Lower leg skin (tissue), 4 donors: ENCODE data around the gene SLC22A23. TPM values are rescaled to one million over a fixed set of nuclear protein-coding genes. Genes with fewer than 3 reads are reported as not detected.
"Not testable (repeated sequence)": the region's sequence is repeated elsewhere in the genome, so short reads cannot be mapped to it uniquely, and the experiment has no call there.

Source experiments
- DNase-seq, 2 donors: peaks; one replicate each; pipeline ENCODE4 v3.0.0-alpha.2; 2019; ENCODE audit warnings: low spot score in 2 of 2
- H3K4me3 ChIP-seq: fragments of 200-600 bp; sonication (generic); 2 replicates; pipeline ENCODE4 v1.5.1; 2017; ENCODE audit warnings: mild to moderate bottlenecking, low read depth; ENCODE audit not compliant: poor library complexity, severe bottlenecking
- POLR2A ChIP-seq, 2 donors: fragments of 450-650 bp; IDR thresholded peaks; one replicate each; pipeline ENCODE4 v1.6.1; 2016 to 2017; ENCODE audit warnings: antibody characterized with exemption in 2 of 2, mild to moderate bottlenecking in 1 of 2, moderate library complexity in 1 of 2
- WGBS, 2 donors: methylation state at CpG; one replicate each; pipeline ENCODE4 v1.1.5; 2018; 5-methylcytosine and 5-hydroxymethylcytosine counted together
- intact Hi-C: fragments of 100-400 bp; cut with DNase I; formaldehyde crosslinking; loops from one replicate; pipeline ENCODE4 v1.15.0; 2023; ENCODE audit warnings: low total_unique reads
- total RNA-seq, 4 donors: library from RNA; depleted of rRNA; stranded (reverse); fragments of >200 nt; gene quantifications; one replicate each; pipeline ENCODE4 v1.1.0, GENCODE V29; 2016
- TF ChIP-seq, protein P1 (sequence below), 3 donors: fragments of 450-650 bp; IDR thresholded peaks; one replicate each; pipeline ENCODE4 v1.5.1; 2016; ENCODE audit warnings: antibody characterized with exemption in 3 of 3, mild to moderate bottlenecking in 3 of 3, moderate library complexity in 2 of 3

The SLC22A23 gene
- total RNA-seq, 4 donors from 2014 or later = 29.2 to 50.7 (median 43.2) TPM

GRCh38 chr6:3383525-3383924 is 73.3 kb downstream of the SLC22A23 start:
- intact Hi-C loops = no loop called here
- 51 to 53% methylated on average over 8 of the region's 8 CpGs for WGBS, 2 donors
- no peak overlapping the region for H3K4me3 ChIP-seq
- TF ChIP-seq, protein P1, sequence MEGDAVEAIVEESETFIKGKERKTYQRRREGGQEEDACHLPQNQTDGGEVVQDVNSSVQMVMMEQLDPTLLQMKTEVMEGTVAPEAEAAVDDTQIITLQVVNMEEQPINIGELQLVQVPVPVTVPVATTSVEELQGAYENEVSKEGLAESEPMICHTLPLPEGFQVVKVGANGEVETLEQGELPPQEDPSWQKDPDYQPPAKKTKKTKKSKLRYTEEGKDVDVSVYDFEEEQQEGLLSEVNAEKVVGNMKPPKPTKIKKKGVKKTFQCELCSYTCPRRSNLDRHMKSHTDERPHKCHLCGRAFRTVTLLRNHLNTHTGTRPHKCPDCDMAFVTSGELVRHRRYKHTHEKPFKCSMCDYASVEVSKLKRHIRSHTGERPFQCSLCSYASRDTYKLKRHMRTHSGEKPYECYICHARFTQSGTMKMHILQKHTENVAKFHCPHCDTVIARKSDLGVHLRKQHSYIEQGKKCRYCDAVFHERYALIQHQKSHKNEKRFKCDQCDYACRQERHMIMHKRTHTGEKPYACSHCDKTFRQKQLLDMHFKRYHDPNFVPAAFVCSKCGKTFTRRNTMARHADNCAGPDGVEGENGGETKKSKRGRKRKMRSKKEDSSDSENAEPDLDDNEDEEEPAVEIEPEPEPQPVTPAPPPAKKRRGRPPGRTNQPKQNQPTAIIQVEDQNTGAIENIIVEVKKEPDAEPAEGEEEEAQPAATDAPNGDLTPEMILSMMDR (IDR thresholded peaks at IDR 0.05) = no peak
- no peak for TF ChIP-seq POLR2A (IDR thresholded peaks at IDR 0.05)
- DNase-seq = peak in 1 of 2 donors; percentile 63

DNA sequence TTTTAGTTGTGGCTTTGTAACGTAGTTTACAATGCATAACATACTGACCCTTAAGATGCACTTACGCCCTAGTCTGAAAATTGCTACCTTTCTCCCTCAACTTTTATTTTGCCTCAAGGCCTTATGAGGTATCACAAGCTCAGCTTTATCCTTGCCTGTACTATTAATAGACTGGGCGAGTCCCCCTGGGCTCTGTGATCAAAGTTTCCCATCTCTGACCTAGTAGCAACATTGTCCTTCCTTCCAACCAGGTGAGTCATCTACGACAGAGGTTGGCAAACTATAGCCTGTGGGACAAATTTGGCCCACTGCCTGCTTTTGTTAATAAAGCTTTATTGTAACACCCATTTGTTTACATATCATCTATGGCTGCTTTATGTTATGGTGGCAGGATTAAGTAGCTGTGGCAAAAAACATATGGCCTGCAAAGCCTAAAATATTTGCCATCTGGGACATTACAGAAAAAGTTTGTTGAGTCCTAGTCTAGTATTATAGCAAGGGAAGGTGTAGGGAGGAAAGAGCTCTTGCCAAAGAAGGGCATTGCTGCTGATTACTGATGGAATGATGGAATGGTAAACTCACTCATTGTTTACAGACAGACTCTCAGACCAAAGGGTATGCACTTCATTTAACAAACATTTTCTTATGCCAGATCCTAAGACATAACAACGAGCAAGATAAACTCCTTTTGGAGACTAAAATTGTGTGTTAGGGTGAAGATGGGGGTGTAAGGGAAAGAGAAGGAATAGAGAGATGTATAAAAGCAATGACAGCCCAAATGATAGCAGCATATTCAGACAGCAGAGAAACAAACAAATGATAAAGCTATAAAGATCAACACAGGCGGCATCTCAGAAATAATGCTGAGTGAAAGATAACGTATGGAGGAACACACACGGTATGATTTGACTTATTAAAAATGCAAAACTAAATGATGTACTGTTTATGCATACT is 74.2 kb downstream of the SLC22A23 start:
- DNase-seq = no peak
- TF ChIP-seq, protein P1 (IDR thresholded peaks at IDR 0.05) = no peak
- no peak for TF ChIP-seq POLR2A (IDR thresholded peaks at IDR 0.05)
- H3K4me3 ChIP-seq = no peak overlapping the region
- intact Hi-C loops = no loop called here
- 74 to 78% methylated on average over 8 of the region's 8 CpGs for WGBS, 2 donors

GRCh38 chr6:3381233-3381921 is 75.5 kb downstream of the SLC22A23 start:
- no peak for DNase-seq
- WGBS, 2 donors = 53 to 62% methylated on average over 6 of the region's 6 CpGs
- TF ChIP-seq POLR2A (IDR thresholded peaks at IDR 0.05) = no peak
- no peak overlapping the region for H3K4me3 ChIP-seq
- intact Hi-C loops = no loop called here

DNA sequence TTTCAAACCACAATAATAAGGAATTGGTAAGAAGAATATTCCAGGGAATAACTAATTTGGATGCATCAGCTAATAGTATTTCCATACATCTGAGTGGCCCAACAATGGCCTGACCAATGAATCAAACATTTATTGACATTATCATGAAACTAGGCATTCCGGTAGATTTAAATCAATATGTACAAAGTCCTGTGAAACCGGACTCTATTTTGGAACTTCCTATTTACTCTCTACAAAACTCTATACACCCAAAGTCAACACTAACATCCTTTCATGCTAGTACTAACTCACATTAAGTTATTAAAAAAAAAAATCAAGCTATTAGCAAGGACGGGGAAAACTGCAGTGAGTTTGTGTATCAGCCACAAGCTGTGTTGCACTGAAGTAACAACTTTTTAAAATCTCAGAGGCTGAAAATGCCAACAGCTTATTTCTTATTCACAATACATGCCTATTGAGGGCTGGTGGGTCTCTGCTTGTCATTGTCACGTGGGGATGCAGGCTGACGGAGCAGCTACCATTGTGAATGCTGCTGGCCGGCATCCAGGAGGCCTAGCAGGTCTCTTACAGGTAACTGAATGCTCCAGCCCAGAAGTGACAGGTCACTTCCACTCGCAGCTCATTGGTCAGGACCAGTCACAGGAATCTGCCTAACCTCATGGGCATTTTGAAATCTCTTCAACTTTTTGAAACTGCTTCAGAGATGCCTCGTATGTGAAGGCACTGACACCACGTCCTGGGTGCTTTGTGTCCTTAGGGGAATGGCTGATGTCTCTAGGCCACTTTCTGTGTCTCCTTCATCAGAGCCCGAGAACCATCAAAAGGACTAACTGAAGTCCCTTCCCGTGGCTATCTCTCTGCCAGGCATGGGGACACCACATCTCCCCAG is 76.3 kb downstream of the SLC22A23 start:
- no peak overlapping the region for H3K4me3 ChIP-seq
- intact Hi-C loops = no loop called here
- DNase-seq = no peak
- WGBS, 2 donors = 89 to 92% methylated on average over 11 of the region's 11 CpGs
- TF ChIP-seq POLR2A (IDR thresholded peaks at IDR 0.05) = no peak
- TF ChIP-seq, protein P1 (IDR thresholded peaks at IDR 0.05) = no peak

GRCh38 chr6:3379482-3380060 is 77.3 kb downstream of the SLC22A23 start:
- DNase-seq = no peak
- TF ChIP-seq, protein P1 (IDR thresholded peaks at IDR 0.05) = no peak
- no peak for TF ChIP-seq POLR2A (IDR thresholded peaks at IDR 0.05)
- no peak overlapping the region for H3K4me3 ChIP-seq
- intact Hi-C loops = no loop called here
- WGBS, 2 donors = 89 to 90% methylated on average over 10 of the region's 10 CpGs

- H3K4me3 ChIP-seq, DNase-seq, intact Hi-C loops: not testable (repeated sequence)
- 51 to 79% methylated on average over 4 of the region's 4 CpGs for WGBS, 2 donors
These were observed 78.0 kb downstream of the SLC22A23 start for GRCh38 chr6:3378808-3379207.

- intact Hi-C loops, DNase-seq, H3K4me3 ChIP-seq: not testable (repeated sequence)
- WGBS, 2 donors = 69 to 80% methylated on average over 6 of the region's 6 CpGs
These were observed 78.5 kb downstream of the SLC22A23 start for GRCh38 chr6:3378398-3378782.
